ENCODE data around the gene TNFRSF14.

TNFRSF14 gene

DNA sequence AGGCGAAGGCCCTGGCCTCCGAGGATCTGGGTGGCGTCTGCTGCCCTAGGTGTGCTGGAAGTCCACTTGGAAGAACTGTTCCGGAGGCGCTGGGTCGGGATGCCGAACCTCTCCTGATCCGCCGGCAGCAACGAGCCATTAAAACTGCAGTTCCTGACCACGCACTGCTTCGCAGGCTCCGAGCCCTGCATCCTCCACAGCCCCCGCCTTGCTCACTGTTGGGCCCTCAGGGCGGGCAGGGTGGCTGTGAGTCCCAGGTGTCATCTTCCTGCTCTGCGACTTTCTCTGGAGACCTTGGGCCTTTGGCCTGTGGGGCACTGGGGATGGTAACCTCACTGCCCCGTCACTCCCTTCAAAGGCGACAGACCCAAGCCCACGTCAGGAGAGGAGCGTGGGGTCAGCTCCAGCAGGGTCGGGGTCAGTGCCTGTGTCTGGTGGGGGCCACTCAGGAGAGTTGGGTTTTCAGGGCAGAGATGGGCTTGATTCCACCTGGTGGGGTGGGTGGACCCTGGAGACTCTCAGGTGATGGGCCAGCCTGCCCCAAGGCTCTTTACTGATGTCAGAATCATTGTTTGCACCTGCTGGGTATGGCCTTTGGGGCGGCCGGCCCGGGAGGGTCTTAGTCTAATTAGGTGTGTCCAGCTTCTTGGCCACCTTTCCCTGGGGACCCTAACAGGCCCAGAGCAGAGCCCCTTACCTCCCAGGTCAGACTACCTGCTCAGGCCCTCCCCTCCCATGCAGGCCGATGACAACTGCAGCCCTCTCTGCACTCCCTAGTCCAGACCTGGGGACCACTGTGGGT is 33.5 kb downstream of the TNFRSF14 start:
- no peak for TF ChIP-seq FOXM1 (IDR thresholded peaks at IDR 0.05; ENCODE audit: borderline replicate concordance, low read depth)
- no peak for TF ChIP-seq NFIC (IDR thresholded peaks at IDR 0.05)
- TF ChIP-seq, protein P1, sequence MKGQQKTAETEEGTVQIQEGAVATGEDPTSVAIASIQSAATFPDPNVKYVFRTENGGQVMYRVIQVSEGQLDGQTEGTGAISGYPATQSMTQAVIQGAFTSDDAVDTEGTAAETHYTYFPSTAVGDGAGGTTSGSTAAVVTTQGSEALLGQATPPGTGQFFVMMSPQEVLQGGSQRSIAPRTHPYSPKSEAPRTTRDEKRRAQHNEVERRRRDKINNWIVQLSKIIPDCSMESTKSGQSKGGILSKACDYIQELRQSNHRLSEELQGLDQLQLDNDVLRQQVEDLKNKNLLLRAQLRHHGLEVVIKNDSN (IDR thresholded peaks at IDR 0.05) = no peak
- TF ChIP-seq CREB1 (IDR thresholded peaks at IDR 0.05; ENCODE audit: low read depth) = no peak
- no peak for TF ChIP-seq RAD21 (IDR thresholded peaks at IDR 0.05; ENCODE audit: low read depth)
- TF ChIP-seq TCF12 (IDR thresholded peaks at IDR 0.05; ENCODE audit: low read depth) = no peak
- TF ChIP-seq, protein P2, sequence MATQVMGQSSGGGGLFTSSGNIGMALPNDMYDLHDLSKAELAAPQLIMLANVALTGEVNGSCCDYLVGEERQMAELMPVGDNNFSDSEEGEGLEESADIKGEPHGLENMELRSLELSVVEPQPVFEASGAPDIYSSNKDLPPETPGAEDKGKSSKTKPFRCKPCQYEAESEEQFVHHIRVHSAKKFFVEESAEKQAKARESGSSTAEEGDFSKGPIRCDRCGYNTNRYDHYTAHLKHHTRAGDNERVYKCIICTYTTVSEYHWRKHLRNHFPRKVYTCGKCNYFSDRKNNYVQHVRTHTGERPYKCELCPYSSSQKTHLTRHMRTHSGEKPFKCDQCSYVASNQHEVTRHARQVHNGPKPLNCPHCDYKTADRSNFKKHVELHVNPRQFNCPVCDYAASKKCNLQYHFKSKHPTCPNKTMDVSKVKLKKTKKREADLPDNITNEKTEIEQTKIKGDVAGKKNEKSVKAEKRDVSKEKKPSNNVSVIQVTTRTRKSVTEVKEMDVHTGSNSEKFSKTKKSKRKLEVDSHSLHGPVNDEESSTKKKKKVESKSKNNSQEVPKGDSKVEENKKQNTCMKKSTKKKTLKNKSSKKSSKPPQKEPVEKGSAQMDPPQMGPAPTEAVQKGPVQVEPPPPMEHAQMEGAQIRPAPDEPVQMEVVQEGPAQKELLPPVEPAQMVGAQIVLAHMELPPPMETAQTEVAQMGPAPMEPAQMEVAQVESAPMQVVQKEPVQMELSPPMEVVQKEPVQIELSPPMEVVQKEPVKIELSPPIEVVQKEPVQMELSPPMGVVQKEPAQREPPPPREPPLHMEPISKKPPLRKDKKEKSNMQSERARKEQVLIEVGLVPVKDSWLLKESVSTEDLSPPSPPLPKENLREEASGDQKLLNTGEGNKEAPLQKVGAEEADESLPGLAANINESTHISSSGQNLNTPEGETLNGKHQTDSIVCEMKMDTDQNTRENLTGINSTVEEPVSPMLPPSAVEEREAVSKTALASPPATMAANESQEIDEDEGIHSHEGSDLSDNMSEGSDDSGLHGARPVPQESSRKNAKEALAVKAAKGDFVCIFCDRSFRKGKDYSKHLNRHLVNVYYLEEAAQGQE (IDR thresholded peaks at IDR 0.05; ENCODE audit: low read depth) = no peak
- no peak for TF ChIP-seq ZBTB7A (IDR thresholded peaks at IDR 0.05; ENCODE audit: low read depth)
- TF ChIP-seq TAF1 (IDR thresholded peaks at IDR 0.05; ENCODE audit: low read depth) = no peak
- TF ChIP-seq TEAD4 (IDR thresholded peaks at IDR 0.05) = no peak
- no peak for TF ChIP-seq EGR1 (IDR thresholded peaks at IDR 0.05)
- TF ChIP-seq EP300 (IDR thresholded peaks at IDR 0.05; ENCODE audit: borderline replicate concordance) = no peak
- no peak for TF ChIP-seq YY1 (IDR thresholded peaks at IDR 0.05; ENCODE audit: low read depth)
- no peak for TF ChIP-seq CEBPB (IDR thresholded peaks at IDR 0.05)
- TF ChIP-seq, protein P3, sequence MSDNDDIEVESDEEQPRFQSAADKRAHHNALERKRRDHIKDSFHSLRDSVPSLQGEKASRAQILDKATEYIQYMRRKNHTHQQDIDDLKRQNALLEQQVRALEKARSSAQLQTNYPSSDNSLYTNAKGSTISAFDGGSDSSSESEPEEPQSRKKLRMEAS (IDR thresholded peaks at IDR 0.05) = no peak

DNA sequence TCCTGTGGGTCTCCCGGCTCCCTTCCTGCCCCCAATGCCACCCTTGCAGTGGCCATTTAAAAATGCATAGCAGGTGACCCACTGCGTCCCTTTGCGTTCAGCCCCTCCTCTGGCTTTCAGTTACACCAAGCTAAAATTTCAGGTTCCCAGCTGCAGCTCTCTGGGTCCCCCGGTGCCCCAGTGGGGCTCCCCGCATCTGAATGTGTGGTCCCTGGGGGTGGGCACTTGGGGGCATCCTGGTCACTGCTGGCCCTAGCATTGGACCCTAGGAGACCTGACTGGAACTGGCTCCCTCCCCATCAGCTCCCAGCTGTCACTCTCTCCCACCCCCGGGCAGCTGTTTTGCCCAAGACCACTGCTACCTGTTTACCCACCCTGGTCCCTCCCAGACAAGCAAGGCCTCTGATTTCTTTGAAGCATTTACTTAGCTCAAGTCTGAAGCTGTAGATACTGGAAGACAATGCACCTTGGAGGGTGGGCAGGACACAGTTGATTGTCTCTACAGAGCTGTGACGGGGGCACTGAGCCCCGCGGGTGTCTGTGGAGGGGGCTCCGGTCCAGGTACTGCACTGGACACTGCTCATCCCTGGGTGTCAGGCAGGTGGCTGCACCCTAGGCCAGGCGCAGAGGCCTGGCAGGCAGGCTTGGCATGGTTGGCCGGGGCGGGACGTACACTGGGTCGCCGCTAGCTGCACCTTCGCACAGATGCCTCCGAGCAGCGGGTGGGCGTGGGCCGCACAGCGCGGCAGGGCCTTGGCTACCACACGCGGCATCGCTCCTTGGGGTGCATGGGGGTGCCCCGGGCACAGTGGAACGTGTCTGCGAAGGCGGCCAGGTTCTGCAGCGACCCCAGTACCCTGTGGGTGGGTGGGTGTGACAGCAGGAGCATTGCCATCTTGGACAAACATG is 34.3 kb downstream of the TNFRSF14 start:
- TF ChIP-seq, protein P3 (IDR thresholded peaks at IDR 0.05) = no peak
- TF ChIP-seq, protein P1 (IDR thresholded peaks at IDR 0.05) = no peak
- TF ChIP-seq TCF12 (IDR thresholded peaks at IDR 0.05; ENCODE audit: low read depth) = no peak
- TF ChIP-seq ZBTB7A (IDR thresholded peaks at IDR 0.05; ENCODE audit: low read depth) = no peak
- TF ChIP-seq RAD21 (IDR thresholded peaks at IDR 0.05; ENCODE audit: low read depth) = no peak
- no peak for TF ChIP-seq CEBPB (IDR thresholded peaks at IDR 0.05)
- no peak for TF ChIP-seq EGR1 (IDR thresholded peaks at IDR 0.05)
- TF ChIP-seq EP300 (IDR thresholded peaks at IDR 0.05; ENCODE audit: borderline replicate concordance) = no peak
- no peak for TF ChIP-seq FOXM1 (IDR thresholded peaks at IDR 0.05; ENCODE audit: borderline replicate concordance, low read depth)
- TF ChIP-seq TAF1 (IDR thresholded peaks at IDR 0.05; ENCODE audit: low read depth) = no peak
- no peak for TF ChIP-seq NFIC (IDR thresholded peaks at IDR 0.05)
- TF ChIP-seq, protein P2 (IDR thresholded peaks at IDR 0.05; ENCODE audit: low read depth) = no peak
- no peak for TF ChIP-seq TEAD4 (IDR thresholded peaks at IDR 0.05)

DNA sequence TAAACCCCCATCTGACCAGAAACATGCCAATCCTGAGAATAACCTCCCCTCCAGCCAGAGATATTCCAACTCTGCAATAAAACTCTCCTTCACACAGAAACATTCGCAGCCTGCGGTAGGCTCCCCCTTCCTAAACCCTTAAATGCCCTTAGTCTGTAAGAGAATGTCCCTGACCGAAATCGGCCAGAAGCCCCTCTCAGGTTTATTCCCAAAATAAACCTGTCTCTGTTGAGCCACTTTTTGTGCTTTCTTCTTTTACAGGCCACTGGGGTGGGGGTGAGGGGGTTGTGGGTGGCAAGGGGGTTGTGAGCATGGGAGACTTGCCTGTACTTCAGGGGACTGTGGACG is 35.0 kb downstream of the TNFRSF14 start:
- TF ChIP-seq TCF12 (IDR thresholded peaks at IDR 0.05; ENCODE audit: low read depth) = no peak
- TF ChIP-seq EP300 (IDR thresholded peaks at IDR 0.05; ENCODE audit: borderline replicate concordance) = no peak
- TF ChIP-seq CEBPB (IDR thresholded peaks at IDR 0.05) = no peak
- no peak for TF ChIP-seq EGR1 (IDR thresholded peaks at IDR 0.05)
- no peak for TF ChIP-seq NFIC (IDR thresholded peaks at IDR 0.05)
- TF ChIP-seq FOXM1 (IDR thresholded peaks at IDR 0.05; ENCODE audit: borderline replicate concordance, low read depth) = no peak
- TF ChIP-seq TEAD4 (IDR thresholded peaks at IDR 0.05) = no peak
- TF ChIP-seq, protein P3 (IDR thresholded peaks at IDR 0.05) = no peak
- TF ChIP-seq TAF1 (IDR thresholded peaks at IDR 0.05; ENCODE audit: low read depth) = no peak
- no peak for TF ChIP-seq YY1 (IDR thresholded peaks at IDR 0.05; ENCODE audit: low read depth)
- no peak for TF ChIP-seq ZBTB7A (IDR thresholded peaks at IDR 0.05; ENCODE audit: low read depth)
- no peak for TF ChIP-seq CREB1 (IDR thresholded peaks at IDR 0.05; ENCODE audit: low read depth)
- TF ChIP-seq, protein P1 (IDR thresholded peaks at IDR 0.05) = no peak

DNA sequence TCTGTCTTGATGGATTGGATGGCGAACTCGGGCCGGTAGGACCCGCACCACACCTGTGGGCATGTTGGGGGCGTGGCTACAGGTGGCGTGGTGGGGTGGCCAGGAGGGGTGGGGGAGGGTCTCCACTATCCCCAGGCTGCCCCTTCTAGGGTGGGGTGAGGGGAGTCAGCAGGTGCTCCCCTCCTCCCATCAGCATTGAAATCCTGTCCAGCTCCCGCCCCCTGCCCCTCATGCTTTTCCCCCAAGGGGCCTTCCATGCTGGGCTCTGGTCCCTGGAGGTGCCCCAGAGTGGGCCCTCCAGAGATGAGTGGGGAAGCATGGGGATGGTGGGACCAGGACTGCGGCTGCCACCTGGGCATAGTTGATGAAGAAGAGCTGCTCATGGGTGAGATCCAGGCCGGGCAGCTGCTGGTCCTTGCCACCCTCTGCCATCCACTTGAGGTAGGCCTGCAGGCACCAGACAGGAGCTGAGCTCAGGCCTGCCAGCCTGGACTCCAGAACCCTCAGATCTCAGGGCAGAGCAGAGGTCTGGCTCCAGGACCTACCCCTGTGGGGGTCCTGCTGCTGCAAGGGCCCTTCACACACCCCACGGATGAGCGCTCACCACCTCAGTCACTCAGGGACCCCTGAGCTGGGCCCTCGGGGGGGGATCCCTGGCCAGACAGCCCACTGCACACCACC is 35.5 kb downstream of the TNFRSF14 start:
- TF ChIP-seq EGR1 (IDR thresholded peaks at IDR 0.05) (no peak), CREB1 (IDR thresholded peaks at IDR 0.05; ENCODE audit: low read depth) (no peak), TEAD4 (IDR thresholded peaks at IDR 0.05) (no peak), YY1 (IDR thresholded peaks at IDR 0.05; ENCODE audit: low read depth) (no peak), ZBTB7A (IDR thresholded peaks at IDR 0.05; ENCODE audit: low read depth) (no peak), EP300 (IDR thresholded peaks at IDR 0.05; ENCODE audit: borderline replicate concordance) (no peak), NFIC (IDR thresholded peaks at IDR 0.05) (no peak), FOXM1 (IDR thresholded peaks at IDR 0.05; ENCODE audit: borderline replicate concordance, low read depth) (no peak), TCF12 (IDR thresholded peaks at IDR 0.05; ENCODE audit: low read depth) (no peak), RAD21 (IDR thresholded peaks at IDR 0.05; ENCODE audit: low read depth) (no peak), CEBPB (IDR thresholded peaks at IDR 0.05) (no peak), TAF1 (IDR thresholded peaks at IDR 0.05; ENCODE audit: low read depth) (no peak)
- TF ChIP-seq, protein P1 (IDR thresholded peaks at IDR 0.05) = no peak
- TF ChIP-seq, protein P3 (IDR thresholded peaks at IDR 0.05) = no peak
- TF ChIP-seq, protein P2 (IDR thresholded peaks at IDR 0.05; ENCODE audit: low read depth) = no peak
